Measurements from ENCODE around the gene IRF5. TPM values are rescaled to one million over a fixed set of nuclear protein-coding genes. Genes with fewer than 3 reads are reported as not detected.

IRF5 gene
- total RNA-seq, 1 experiment from 2014 or later, result 16.5 TPM

DNA sequence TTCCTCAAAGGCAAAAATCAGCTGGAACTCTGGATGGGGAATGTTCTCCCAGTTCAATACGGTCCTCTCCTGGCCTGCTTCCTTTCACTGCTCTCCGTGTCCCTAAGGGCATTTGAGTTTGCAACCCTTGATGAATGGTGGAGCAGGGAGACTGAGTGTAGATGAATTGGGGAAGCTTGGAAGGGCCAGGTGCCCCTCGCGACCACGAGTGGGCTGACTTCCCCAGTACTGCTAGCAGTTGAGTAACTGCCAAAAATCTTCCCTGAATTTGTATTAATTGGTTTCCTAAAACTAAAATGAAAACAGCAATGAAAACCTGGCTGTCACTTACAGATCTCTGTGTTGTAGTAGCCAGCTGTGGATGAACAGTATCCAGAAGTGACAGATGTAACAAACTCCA, 13.6 kb downstream of the IRF5 start:
- H3K36me3 ChIP-seq (ENCODE audit: control insufficient read depth in 1 of 2, insufficient read depth in 2 of 2, low read length in 2 of 2), result peaks cover 19 to 29% of the 10 kb centered on the region in 2 experiments; a peak in 3 of 4 replicates
- H3K9ac ChIP-seq (ENCODE audit: low read length), result no peak overlapping the region
- intact Hi-C loops (cut with micrococcal nuclease), result no loop called here
- no peaks in the 10 kb centered on the region for H4K20me1 ChIP-seq (ENCODE audit: insufficient read depth)
- POLR2A ChIA-PET, result no interaction called here
- no peak overlapping the region for H3K4me2 ChIP-seq (ENCODE audit: low read length)
- RAD21 ChIA-PET (ENCODE audit: low non-redundant PET in 1 of 2, low total read pairs in 2 of 2, uncharacterized antibody in 2 of 2, unreplicated experiment in 2 of 2), result no interaction called here
- no peaks in the 10 kb centered on the region for H3K9me2 ChIP-seq (ENCODE audit: insufficient read depth)
- H3K4me1 ChIP-seq (ENCODE audit: control insufficient read depth in 1 of 2, insufficient read depth in 2 of 2, low read length in 2 of 2), result no peaks in the 10 kb centered on the region
- no peaks in the 10 kb centered on the region for H3K79me2 ChIP-seq (ENCODE audit: insufficient read depth, low read length)
- CTCF ChIA-PET, result no interaction called here
- BruUV-seq (replicated peaks), result no TSS peak
- H3K27ac ChIP-seq (ENCODE audit: low read depth, low read length), result no peak overlapping the region
- no peaks in the 10 kb centered on the region for H3K27me3 ChIP-seq (ENCODE audit: insufficient read depth, low read length)
- ATAC-seq (no peak), DNase-seq (ENCODE audit: low read depth, low spot score) (no peak)
- no peak overlapping the region for H2AFZ ChIP-seq (ENCODE audit: low read depth, low read length, poor library complexity, severe bottlenecking)
- no peak overlapping the region for H3K4me3 ChIP-seq (replicated peaks in 1 of 2; ENCODE audit: low read depth in 1 of 2, low read length in 2 of 2)
- TF ChIP-seq EZH2 (IDR thresholded peaks at IDR 0.05), result no peak
- no peak for TF ChIP-seq FOSL1 (IDR thresholded peaks at IDR 0.05; ENCODE audit: low read depth)
- no peak for TF ChIP-seq CTCF (IDR thresholded peaks at IDR 0.05 in 2 of 3, conservative IDR thresholded peaks at IDR 0.05 in 1 of 3; ENCODE audit: borderline replicate concordance in 1 of 3, insufficient read depth in 1 of 3, low read depth in 2 of 3, low read length in 2 of 3)
- TF ChIP-seq TCF7L2 (IDR thresholded peaks at IDR 0.05; ENCODE audit: borderline replicate concordance, extremely low read depth, insufficient read depth, insufficient read length), result no peak
- TF ChIP-seq JUND (IDR thresholded peaks at IDR 0.05), result no peak
- no peak for TF ChIP-seq ZBTB33 (IDR thresholded peaks at IDR 0.05; ENCODE audit: extremely low read depth, insufficient replicate concordance, low read length)
- no peak for TF ChIP-seq POLR2AphosphoS5 (IDR thresholded peaks at IDR 0.05; ENCODE audit: low read depth, low read length)
- no peak for TF ChIP-seq RAD21 (IDR thresholded peaks at IDR 0.05; ENCODE audit: low read depth)
- TF ChIP-seq REST (IDR thresholded peaks at IDR 0.05; ENCODE audit: low read depth), result no peak
- TF ChIP-seq SRF (IDR thresholded peaks at IDR 0.05; ENCODE audit: low read depth), result no peak
- no peak for TF ChIP-seq SIN3A (IDR thresholded peaks at IDR 0.05; ENCODE audit: low read depth)
- no peak for TF ChIP-seq CBX3 (IDR thresholded peaks at IDR 0.05; ENCODE audit: low read depth)
- no peak for TF ChIP-seq SP1 (IDR thresholded peaks at IDR 0.05; ENCODE audit: low read depth)
- TF ChIP-seq, protein P1, sequence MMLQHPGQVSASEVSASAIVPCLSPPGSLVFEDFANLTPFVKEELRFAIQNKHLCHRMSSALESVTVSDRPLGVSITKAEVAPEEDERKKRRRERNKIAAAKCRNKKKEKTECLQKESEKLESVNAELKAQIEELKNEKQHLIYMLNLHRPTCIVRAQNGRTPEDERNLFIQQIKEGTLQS (IDR thresholded peaks at IDR 0.05), result no peak
- TF ChIP-seq YY1 (IDR thresholded peaks at IDR 0.05; ENCODE audit: extremely low read depth, insufficient replicate concordance, low read depth, low read length), result no peak
- TF ChIP-seq POLR2A (IDR thresholded peaks at IDR 0.05; ENCODE audit: borderline replicate concordance, extremely low read depth, insufficient read depth, insufficient read length), result no peak
- no peak for TF ChIP-seq CEBPB (IDR thresholded peaks at IDR 0.05; ENCODE audit: low read depth)
- no peaks in the 10 kb centered on the region for H3K9me3 ChIP-seq (ENCODE audit: control insufficient read depth in 1 of 2, insufficient read depth in 1 of 2, low read depth in 1 of 2, low read length in 2 of 2)

Data from HCT116 (cell line).